Measurements from ENCODE around the gene THRB.

Gene THRB

DNA sequence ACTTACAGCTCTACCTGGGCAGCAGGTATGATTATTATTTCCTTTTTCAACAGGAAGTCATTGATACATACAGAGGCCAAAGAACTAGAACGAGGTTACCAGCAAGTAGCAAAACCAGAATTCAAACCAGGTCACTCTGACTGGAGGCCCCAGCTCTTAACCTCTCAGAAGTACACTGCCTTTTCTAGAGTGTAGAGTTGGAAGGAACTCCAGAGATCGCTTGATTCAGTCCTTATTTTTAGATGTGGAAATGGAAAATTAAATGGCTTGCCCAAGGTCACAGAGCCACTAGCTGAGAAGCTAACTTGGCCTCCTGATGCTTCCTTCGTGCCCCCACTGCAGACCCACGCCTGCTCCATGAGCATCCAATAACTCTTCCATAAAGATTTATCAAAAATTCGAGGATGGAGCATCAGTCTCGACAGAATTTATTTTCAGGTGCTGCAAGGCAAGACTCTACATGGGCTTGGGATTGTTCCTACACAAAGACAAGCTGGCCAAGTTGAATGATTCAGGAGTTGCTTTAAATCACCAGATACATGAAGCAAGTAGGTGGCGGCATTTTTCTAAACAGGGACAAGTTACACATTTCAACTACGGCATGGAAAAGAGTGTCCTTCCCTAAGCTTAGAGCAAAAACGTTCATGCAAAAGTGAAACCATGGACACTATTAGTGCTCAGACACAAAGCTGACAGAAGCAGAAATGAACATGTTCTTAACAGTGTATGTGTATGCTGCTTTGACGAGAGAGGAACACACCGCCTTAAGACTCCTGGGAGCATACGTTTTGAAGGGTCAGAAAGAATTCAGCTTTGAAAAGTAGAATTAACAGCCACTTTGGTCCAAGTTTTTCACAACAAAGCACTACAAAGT is 235.7 kb downstream of the THRB start:
- DNase-seq, result no peak

DNA sequence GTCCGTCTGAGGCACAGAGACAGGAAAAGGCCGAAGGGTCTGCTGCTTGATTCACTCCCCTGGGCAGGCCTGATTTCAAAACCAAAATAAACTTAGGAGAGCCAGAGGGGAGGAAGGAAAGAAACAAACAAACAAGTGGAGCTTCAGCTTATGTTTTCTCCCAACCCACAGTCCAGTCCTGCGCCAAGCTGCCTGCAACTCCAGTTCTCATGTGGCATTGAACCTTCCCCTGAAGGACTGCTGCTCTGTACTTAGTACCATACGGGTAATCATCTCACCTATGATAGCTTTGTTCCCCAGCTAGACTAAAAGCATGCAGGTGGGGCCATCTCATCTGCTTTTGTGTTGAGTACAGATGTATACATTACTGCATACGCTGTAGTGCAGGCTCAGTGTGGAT is 236.4 kb downstream of the THRB start:
- DNase-seq, result no peak

DNA sequence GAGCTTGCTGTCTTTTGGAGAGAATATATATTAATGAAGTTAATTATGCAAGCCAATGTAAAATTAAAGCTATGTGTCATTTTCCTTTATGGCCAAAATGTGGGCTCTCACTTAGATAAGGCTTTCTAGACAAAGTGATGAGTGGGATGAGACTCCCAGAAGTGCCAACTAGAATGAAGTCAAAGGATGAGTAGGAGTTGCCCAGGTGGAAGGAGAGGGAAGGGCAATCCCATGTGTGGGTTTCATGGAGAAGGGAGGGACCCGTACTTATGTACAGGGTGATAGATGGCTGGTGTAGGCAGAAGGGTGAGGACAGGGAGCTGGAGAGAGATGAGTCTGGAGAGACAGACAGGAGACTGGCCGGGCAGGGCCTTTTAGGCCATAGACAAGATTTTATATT is 239.2 kb downstream of the THRB start:
- DNase-seq, result no peak

DNA sequence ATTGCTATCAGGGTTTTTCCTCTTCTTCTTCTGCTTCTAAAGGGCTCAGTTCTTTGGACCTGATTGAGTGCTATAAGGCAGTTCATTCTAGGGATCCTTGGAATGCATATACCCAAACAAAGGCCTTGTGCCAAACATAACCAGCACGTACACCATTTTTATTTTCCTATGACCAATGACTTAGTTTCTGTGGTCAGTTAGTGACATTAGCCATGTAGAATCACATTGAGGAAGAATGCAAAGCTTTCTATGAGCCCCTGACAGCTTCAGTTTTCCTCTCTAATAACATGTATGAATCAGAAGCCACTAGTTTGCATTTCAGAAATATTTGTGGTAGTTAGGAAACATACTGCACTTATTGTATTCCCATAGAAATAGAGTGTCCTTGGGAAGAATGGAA is 240.0 kb downstream of the THRB start:
- DNase-seq, result peak; percentile 98

DNA sequence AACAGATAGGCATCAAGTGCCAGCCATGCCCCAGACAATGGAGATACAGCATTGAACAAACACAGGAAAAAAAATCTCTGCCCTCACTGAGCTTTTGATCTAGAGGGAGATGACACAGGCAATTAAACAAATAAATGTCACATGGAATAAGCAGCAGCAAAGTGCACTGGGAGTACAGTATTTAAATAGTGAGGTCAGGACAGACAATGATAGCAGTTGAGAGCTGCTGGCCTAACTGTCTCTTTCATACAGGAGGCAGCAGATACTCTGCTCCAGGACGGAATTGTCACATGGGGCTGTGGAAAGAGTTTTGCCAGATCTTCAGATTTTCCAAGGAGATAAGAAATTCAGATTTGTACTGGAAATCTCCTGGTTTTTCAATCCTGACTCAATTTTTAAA is 241.3 kb downstream of the THRB start:
- no peak for DNase-seq

DNA sequence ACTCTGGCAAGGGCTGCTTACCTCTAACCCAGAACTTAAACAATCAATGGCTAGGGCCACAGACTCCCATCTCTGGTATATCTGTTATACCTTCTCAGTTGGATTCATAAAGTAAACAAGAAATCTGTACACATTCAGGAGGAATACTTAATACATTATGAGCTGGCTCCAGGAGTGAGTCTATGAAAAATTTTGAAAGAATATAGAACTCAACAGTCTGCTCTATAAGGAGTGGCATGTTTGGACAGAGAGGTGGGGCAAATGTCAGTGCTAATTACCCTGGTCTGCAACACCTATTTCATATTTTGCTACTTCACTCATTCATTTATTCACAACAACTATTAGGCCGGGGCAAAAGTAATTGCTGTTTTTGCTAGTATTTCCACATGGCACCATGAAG is 245.1 kb downstream of the THRB start:
- DNase-seq, result no peak

DNA sequence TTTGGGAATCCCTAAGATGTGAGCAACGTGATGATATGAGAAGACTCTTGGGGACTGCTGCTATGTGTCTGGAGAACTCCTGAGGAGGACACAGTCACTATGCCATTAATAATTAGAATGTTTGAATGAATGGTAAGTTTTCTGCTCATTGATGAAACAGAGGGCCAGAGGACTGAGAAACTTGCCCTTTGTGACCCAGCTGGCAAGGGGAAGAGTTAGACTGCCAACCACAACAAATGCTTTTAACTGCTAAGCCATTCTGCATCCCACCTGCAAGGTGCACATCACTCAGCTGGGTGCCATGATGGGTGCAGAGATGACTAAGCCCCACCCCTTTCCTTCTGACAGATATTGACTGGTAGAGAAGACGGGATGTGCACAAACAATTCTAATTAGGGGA is 249.6 kb downstream of the THRB start:
- no peak for DNase-seq

DNA sequence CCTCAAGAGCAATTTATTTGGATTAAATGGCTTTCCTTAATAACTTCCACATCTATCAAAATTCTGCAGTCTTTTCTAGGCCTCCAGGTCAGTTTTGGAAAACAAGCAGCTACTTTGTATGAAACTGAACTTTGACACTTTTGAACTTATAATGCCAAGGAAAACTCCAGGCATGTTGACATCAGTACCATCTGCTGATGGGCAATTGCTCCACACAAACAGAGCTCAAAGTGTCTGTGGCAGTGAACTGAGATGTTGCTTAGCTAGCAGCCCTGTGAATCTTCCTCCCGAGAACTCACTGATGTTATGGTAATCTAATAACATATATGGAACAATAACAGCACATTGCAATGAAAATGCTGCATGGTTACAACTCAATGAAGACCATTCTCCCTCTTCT is 250.2 kb downstream of the THRB start:
- DNase-seq, result no peak

DNA sequence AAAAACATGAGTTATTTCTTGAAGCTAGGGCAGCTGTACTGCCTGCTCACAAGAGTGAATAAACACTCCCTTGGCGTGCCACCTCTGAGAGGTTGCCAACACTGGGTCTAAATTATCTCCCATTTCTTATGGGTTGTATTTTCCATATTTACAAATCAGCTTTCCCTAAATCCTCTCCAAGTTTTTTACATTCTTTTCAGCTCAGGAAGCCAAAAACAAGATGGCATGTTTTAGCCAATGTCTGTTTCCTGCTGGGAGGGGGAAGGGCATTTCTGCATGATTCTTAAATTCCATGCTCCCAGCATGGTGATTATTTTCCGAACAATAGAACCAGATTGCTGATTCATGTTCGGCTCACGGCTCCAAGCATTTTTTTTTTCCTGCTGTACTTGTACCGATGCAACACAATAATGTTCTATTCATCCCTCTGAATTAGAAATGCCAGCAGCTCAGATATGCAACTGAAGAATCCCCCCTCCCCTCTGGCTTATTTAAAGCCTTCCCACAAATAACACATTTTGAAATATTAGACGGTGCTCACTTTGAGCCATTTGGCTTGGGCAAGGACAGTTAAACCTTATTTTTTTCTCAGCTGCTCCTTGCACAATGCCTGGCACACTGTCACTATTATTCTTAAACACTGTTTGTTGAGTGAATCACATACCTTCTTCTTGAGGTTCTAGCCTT is 252.5 kb downstream of the THRB start:
- DNase-seq, result peak; percentile 90

DNA sequence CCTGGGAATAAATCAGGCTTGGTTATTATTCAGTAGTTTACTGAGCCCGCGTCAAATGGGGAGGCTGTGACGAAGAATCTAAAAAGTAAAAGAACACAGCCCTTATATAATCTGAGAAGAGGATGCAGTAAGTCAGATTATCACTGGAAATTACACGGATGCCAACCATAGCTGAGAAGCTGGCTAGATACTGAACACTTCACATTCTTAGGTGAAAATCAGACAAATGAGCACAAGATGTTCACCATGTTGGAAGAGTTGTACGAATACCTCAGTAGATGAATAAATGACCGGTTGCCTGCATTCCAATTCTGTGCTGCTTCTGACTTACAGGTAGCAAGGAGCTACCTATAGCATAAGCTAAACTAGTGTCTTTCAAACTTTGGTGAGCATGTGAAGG is 254.3 kb downstream of the THRB start:
- no peak for DNase-seq

DNA sequence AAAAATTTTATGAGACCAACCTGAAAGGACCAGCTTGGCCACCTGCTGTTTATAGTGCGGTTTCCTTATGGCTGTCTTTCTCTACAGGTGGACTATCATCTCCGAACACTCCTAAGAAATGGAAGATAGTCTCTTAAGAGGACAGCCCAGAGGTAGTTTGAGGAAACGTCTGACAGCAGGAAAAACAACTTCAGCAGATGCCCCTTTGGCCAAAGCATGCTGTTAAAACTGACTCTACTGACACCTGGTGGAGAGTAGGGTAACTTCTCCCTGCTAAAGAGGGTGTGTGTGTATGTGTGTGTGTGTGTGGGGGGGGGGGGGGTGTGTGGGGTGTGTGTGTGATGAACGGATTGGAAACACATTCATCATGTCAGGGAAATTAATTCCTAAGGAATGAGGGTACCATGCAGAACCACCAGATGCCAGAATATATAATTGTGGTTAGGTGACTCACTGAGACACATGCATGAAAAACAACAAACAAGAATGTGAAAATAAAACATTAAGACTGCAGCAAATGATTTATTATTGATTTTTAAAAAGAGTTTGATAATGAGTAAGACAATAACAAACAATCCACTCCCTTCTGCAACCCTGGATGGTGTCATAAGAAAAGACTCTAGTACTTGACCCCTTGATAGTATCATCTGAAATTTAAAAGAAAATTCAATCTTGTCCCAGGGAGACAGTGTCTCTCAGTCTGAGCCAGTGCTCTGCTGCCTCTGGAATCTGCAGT is 256.5 kb downstream of the THRB start:
- peak; percentile 98 for DNase-seq

DNA sequence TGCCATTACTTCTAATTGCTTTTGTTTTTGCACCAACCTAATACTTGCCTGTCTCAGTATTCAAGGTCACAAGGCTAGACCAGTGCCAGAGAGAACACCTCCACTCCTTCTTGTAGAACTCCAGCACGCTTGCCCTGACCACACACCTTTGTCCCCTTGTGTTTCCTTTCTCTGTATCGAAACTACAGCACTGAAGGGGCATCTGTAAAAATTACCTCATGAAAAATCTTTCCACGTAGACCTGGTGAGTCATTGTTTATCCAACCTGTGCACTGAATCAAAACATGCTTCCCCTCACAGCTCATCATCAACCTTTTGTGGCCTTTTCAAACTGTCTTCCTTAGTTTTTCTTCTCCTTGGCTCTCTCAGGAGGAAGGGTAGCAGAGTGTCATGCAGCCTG is 259.5 kb downstream of the THRB start:
- no peak for DNase-seq

DNA sequence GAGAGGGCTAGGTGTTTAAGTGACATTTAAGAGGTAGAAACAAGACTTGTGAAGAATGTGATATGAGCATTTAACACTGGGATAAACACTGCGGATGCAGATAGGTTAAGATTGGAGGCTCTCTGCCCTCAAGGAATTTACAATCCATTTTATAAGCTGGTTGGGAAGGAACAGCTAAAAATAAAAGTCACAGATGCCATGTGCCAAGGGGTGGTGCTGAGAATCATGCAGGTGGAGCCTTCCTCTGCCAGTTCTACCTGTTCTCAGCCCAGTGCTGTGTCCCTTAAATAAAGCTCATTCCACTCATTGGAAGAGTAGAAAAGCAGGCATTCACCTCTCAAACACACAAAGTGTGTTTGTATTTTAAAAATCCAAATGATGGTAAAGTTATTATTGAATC is 261.9 kb downstream of the THRB start:
- no peak for DNase-seq

DNA sequence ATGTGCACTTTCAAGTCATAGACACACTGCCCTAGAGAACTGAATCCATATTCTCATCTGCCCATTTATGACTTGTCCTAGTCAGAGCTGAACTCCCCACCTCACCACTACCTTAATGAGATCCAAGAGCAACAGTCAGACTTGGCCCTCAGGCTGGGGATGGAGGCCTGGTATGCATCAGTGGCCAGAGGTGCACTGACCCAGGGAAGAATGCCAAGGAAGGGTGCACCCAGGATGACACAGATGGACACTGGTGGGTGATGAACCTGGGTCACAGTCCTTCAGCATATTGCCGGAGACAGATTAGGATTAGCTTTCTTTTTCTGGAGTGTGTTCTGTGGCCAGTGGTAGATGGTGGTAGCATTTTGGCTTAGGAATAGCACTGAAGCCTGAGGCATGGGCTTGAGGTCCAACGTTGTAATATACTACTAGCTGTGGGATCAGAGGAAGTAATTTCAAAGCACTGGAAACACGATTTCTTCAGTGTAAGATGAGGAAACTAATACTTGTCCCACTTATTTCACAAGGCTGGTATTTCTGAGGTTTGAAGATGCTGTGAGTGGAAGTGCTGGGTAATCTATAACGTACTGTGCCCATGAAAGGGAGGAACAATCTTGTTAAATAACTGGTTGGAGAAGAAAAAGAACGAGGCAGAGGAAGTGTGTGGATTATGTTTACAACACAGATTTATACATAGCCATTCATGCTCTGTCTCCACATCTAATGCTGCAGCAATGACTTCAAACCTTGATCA is 265.0 kb downstream of the THRB start:
- no peak for DNase-seq

DNA sequence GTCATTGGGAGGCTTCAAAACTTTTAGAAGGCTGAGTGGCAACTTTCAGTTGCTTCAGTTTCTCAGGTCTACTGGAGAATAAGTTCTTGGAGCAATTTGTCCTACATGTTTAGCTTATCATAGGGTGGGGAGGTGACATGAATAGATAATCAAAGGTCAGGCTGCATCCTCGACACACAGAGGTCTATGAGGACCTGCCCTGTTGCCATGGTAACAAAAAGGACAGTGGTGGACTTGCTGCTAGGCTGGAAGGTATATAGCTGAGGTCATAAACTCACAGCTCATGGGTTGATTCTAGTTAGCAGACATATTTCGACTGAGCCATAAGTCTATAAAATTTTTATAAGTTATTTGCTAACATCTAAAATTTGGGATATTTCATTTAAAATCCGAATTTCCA is 267.0 kb downstream of the THRB start:
- no peak for DNase-seq

DNA sequence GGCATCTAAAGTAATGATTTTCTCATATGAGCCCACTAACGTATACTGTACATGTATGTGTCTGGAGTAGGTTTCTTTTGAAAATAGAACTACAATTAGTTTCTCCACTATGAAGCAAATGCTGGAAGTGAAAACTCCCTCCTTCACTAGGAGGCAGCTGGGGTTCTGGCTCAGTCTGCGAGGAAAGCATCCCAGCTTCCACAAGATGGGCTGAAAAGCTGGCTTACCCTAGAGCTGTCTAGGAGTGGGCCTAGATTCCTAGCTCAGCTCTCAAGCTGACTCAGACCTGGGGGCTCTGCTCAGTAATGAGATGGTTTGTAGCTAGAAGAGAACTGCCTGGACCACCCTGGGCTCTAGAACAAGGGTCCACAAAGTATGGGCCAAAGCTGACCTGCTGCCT is 268.3 kb downstream of the THRB start:
- DNase-seq, result no peak

DNA sequence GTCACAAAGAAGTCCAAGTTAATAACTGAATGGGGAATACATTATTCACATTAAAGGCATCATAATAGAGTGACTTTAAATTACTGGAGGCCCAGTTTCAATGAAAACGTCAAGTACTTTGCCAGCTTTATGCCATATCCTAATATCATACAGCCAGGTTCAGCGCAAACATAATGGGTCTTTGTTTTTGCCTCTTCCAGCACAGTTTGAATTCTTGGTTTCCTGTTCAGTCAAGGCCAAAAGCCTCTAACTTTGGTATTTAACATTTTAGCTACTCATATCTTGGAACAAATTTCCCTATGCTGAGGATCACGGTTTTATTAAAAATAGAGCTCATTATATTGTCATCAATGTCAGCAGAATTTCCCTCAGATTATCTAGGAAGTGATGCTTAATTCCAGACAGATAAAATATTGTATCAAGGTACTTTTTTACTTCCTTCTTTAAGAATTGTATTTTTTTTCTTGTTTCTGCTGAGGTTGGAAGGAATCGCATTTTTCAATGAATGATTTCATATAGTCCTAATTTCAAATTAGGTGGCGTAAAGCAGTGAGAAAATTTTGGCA is 269.2 kb downstream of the THRB start:
- DNase-seq, result no peak

DNA sequence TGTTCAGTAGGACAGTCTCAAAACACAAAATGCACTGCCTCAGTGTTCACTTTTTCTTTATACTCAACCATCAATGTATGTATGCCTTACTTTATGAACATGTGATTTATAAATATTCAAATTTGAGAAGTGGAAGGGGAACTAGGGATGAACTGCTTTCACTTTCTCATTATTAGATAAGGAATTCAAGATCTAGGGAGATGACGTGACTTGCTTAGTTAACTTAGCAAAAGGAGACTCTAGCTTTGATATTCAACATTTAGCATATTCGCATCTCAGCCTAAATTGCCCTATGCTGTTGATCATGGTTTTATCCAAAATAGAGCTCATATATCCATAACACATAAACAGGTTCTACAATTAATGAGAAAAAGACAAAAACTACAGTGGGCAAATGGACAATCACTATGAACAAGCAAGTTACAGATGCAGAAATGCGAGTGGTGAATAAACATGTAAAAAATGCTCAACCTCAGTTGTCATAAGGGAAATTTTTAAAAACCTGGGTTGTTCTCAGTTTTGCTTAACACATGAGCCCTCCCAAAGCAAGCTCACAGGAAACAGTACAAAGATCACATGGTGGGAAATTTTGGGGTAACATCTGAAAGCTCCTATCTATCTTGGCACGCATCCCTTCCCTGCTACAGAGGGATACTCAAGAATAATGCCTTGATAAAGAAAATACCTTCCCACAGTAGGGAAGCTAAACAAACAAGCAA is 269.8 kb downstream of the THRB start:
- no peak for DNase-seq

DNA sequence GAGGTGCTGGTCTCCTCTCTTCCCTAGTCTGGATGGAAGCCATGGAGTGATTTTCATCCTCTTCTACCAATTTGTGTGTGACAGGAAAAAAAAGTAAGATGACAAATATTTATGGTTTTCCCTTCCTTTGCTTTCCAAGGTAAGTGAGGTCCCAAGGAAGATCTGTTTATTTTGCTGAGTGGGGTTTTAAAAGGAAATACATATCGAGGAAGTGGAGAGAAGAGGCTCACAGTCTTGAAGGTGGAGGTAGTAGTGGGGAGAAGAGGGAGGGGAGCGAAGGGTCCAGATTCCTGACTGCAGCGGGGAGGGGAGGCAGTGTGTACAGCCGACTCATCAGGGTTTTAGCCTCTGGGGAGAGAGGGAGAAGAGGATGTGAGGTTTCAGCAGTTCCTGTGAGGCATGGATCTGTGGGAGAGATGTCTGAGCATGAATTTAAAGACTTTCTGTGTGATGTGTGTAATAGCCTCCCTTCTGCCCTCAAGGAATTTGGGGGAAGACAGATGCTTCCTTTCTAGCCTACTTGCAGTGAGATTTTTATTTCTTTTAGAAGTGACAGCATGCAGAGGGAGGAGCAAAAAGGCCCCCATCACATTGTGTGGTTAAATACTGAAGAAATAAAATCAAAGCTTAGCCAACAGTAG is 272.4 kb downstream of the THRB start:
- peak; percentile 73 for DNase-seq

DNA sequence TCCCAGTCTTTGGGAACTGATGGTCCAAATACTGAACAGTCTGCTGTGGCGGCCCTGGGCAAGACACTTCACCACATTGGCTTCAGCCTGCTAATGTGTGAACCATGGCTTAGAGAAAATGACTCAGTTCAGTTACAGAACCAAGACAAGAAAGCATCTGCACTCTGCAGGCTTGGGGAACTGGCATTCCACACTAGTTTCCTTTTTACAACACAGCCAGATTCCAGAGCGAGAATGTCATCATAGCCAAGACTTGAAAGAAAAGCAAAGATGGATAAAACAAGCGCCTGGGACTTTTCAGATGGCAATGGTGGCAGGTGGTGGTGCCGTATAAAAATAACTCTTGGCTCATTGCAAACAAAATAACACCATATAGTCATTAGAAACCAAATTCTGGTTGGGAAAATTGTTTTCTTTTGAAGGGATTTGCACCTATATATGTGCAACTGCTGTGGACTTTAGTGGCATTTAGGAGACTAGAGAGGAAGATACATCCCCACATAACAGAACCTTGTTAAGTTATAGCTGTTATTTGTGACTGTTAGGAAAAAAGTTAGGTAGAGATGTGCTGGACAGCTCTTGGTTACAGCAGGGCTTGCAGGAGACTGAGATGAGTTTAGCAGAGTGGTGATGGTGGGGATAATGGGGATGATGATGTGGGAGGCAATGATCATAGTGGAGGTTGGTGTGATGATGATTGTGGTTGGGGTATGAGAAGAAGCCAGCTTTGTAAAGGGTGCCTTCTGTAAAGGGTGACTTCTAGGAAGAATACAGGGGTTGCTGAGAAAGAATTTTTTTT is 273.6 kb downstream of the THRB start:
- DNase-seq, result peak; percentile 97

DNA sequence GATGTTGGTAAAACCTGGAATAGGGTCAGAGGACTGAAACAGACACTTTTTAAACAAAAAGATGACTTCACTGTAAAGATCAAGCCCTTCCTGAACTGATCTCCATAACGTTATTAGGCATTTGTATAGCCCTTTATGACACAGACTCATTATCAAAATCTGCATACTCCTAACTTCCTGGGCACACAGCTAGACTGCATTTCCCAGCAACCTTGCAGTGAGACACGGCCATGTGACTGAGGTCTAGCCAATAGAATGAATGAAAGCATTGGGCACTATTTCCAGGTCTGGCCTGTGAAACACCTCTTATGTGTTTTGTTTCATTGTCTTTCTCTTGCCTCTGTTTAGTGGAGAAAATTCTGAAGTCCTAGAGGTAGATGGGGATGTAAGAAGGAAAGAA is 279.1 kb downstream of the THRB start:
- DNase-seq, result no peak

All from fibroblast of skin of right quadriceps (primary cell).